PC-9 (cell line): ENCODE data around the gene CD163L1. TPM values are rescaled to one million over a fixed set of nuclear protein-coding genes. Genes with fewer than 3 reads are reported as not detected.

Source experiments
- BruUV-seq: library from RNA; stranded (reverse); fragments of 400-500 nt; replicated peaks from 2 replicates; lab custom pipeline; 2021; lab: Mats Ljungman, UMichigan
- CTCF ChIA-PET: fragments of 300-600 bp; sonication (Branson Sonifier 250); formaldehyde crosslinking; loops from one replicate; lab custom pipeline; 2022; ENCODE audit warnings: antibody characterized with exemption; lab: Charles Lee
- POLR2A ChIA-PET: fragments of 300-600 bp; sonication (Branson Sonifier 250); formaldehyde crosslinking; loops from one replicate; lab custom pipeline; 2022; ENCODE audit warnings: antibody characterized with exemption; ENCODE audit not compliant: unreplicated experiment; lab: Charles Lee
- DNase-seq, 2 experiments: peaks; one replicate each; pipeline versions ENCODE4 v3.0.0 to v3.0.0-alpha.2; 2015 to 2022; ENCODE audit warnings: mixed read lengths in 1 of 2
- H2AFZ ChIP-seq: fragments of 200-600 bp; sonication (generic); 2 replicates; pipeline ENCODE4 v1.8.1; 2017; ENCODE audit warnings: antibody characterized with exemption
- H3F3A ChIP-seq: fragments of 200-600 bp; sonication (generic); 2 replicates; pipeline ENCODE4 v1.8.1; 2017; ENCODE audit warnings: antibody characterized with exemption, mild to moderate bottlenecking, low read depth; ENCODE audit not compliant: insufficient read depth
- H3K27ac ChIP-seq: fragments of 200-600 bp; sonication (generic); 2 replicates; pipeline ENCODE4 v1.6.1; 2016; ENCODE audit warnings: mixed run types
- H3K27me3 ChIP-seq: fragments of 200-600 bp; sonication (generic); 2 replicates; pipeline ENCODE4 v1.6.1; 2016; ENCODE audit warnings: low read depth, mixed run types; ENCODE audit not compliant: insufficient read depth
- H3K36me3 ChIP-seq: fragments of 200-600 bp; sonication (generic); 2 replicates; pipeline ENCODE4 v1.6.1; 2016; ENCODE audit warnings: low read depth, mixed run types
- H3K4me1 ChIP-seq: fragments of 200-600 bp; sonication (generic); replicated peaks from 2 replicates; pipeline ENCODE4 v1.6.1; 2016; ENCODE audit warnings: mixed run types; ENCODE audit not compliant: insufficient read depth
- H3K4me2 ChIP-seq: fragments of 200-600 bp; sonication (generic); 2 replicates; pipeline ENCODE4 v1.6.1; 2017; ENCODE audit warnings: mixed run types
- H3K4me3 ChIP-seq: fragments of 200-600 bp; sonication (generic); 2 replicates; pipeline ENCODE4 v1.6.1; 2016; ENCODE audit warnings: mixed run types
- H3K79me2 ChIP-seq: fragments of 200-600 bp; sonication (generic); 2 replicates; pipeline ENCODE4 v1.6.1; 2017; ENCODE audit warnings: low read depth, mixed run types
- H3K9me2 ChIP-seq: fragments of 200-600 bp; sonication (generic); 2 replicates; pipeline ENCODE4 v1.8.1; 2017; ENCODE audit warnings: mild to moderate bottlenecking; ENCODE audit not compliant: insufficient read depth
- H3K9me3 ChIP-seq: fragments of 200-600 bp; sonication (generic); 2 replicates; pipeline ENCODE4 v1.8.1; 2016; ENCODE audit warnings: low read depth; ENCODE audit not compliant: insufficient read depth
- H4K20me1 ChIP-seq: fragments of 200-600 bp; sonication (generic); 2 replicates; pipeline ENCODE4 v1.8.1; 2017; ENCODE audit not compliant: insufficient read depth
- EZH2 ChIP-seq: fragments of 200-600 bp; sonication (generic); IDR thresholded peaks from 2 replicates; pipeline ENCODE4 v1.8.0; 2017; ENCODE audit warnings: antibody characterized with exemption, low read depth
- intact Hi-C: fragments of 100-400 bp; cut with micrococcal nuclease; formaldehyde crosslinking; loops from one replicate; pipeline ENCODE4 v1.10.0; 2022; ENCODE audit not compliant: unreplicated experiment
- total RNA-seq: library from RNA; stranded (reverse); gene quantifications from 2 replicates; pipeline ENCODE4 v1.2.3, GENCODE V29; 2021
- TF ChIP-seq, protein P1 (sequence below): fragments of 200-600 bp; sonication (generic); conservative IDR thresholded peaks from 2 replicates; pipeline ENCODE4 v1.6.1; 2017; ENCODE audit warnings: mixed run types, antibody characterized with exemption, mild to moderate bottlenecking, moderate library complexity

Gene CD163L1
- total RNA-seq, 1 experiment from 2014 or later: 69.3 TPM

DNA sequence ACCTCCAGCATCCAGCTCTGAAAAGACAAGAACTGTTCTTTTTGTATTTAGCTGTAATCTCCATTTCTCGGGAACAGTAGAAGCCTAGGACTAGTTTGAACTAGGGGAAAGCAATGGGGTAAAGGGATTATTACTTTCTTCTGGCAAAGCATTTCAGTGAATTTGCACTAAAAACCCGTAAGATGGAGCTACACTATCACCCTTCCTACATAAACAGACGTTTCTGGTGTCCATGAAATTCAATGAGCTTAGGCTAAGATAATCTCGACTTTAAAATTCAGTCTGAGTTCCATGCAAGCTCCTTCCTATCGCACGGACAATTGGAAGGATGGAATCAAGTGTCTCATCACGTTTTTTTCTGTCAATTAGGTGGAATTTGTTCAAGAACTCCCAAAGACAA is 116.0 kb downstream of the CD163L1 start:
- H3K4me3 ChIP-seq: no peak overlapping the region
- ChIA-PET POLR2A (no interaction called here), CTCF (interaction anchor here (0.6 kb wide), 1 partner anchor 124 kb away, joined by 3 read pairs; no protein-coding TSS in a partner anchor)
- no peak overlapping the region for H3K4me2 ChIP-seq
- DNase-seq: no peak
- no peaks in the 10 kb centered on the region for H3K36me3 ChIP-seq
- no peaks in the 10 kb centered on the region for H3K79me2 ChIP-seq
- intact Hi-C loops: no loop called here
- H2AFZ ChIP-seq: no peak overlapping the region
- H4K20me1 ChIP-seq: no peaks in the 10 kb centered on the region
- no peak for TF ChIP-seq EZH2
- TF ChIP-seq, protein P1, sequence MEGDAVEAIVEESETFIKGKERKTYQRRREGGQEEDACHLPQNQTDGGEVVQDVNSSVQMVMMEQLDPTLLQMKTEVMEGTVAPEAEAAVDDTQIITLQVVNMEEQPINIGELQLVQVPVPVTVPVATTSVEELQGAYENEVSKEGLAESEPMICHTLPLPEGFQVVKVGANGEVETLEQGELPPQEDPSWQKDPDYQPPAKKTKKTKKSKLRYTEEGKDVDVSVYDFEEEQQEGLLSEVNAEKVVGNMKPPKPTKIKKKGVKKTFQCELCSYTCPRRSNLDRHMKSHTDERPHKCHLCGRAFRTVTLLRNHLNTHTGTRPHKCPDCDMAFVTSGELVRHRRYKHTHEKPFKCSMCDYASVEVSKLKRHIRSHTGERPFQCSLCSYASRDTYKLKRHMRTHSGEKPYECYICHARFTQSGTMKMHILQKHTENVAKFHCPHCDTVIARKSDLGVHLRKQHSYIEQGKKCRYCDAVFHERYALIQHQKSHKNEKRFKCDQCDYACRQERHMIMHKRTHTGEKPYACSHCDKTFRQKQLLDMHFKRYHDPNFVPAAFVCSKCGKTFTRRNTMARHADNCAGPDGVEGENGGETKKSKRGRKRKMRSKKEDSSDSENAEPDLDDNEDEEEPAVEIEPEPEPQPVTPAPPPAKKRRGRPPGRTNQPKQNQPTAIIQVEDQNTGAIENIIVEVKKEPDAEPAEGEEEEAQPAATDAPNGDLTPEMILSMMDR: no peak
- H3K9me2 ChIP-seq: no peaks in the 10 kb centered on the region
- no TSS peak for BruUV-seq
- no peaks in the 10 kb centered on the region for H3K9me3 ChIP-seq
- no peak overlapping the region for H3K27ac ChIP-seq
- no peaks in the 10 kb centered on the region for H3F3A ChIP-seq
- H3K4me1 ChIP-seq: no peaks in the 10 kb centered on the region
- no peaks in the 10 kb centered on the region for H3K27me3 ChIP-seq

DNA sequence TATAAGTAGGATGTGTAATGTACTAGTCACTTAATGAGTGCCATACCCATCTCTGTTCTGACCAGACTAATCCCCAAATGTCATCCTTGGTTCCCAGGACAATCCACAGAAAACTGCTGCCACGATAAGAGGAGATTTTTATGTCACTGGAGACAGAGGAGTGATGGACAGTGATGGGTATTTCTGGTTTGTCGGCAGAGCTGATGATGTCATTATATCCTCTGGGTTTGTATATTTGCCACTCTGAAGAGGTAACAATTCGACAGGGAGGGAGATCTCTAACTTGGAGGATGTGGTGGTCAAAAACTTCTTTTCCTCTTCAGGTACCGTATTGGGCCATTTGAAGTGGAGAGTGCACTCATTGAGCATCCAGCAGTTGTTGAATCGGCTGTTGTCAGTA is 119.8 kb downstream of the CD163L1 start:
- Histone ChIP-seq H3K27ac (no peak overlapping the region), H3K36me3 (no peaks in the 10 kb centered on the region), H3K4me1 (no peaks in the 10 kb centered on the region), H2AFZ (no peak overlapping the region), H3F3A (no peaks in the 10 kb centered on the region), H3K4me2 (no peak overlapping the region), H3K27me3 (no peaks in the 10 kb centered on the region), H3K4me3 (no peak overlapping the region), H3K79me2 (no peaks in the 10 kb centered on the region), H3K9me2 (no peaks in the 10 kb centered on the region), H3K9me3 (no peaks in the 10 kb centered on the region), H4K20me1 (no peaks in the 10 kb centered on the region)
- ChIA-PET CTCF (no interaction called here), POLR2A (no interaction called here)
- DNase-seq: no peak
- BruUV-seq: no TSS peak
- TF ChIP-seq, protein P1: no peak
- TF ChIP-seq EZH2: no peak
- intact Hi-C loops: no loop called here

- CTCF ChIA-PET: no interaction called here
- no peak overlapping the region for H3K4me3 ChIP-seq
- H3K36me3 ChIP-seq: no peaks in the 10 kb centered on the region
- DNase-seq: no peak
- no peak overlapping the region for H3K4me2 ChIP-seq
- intact Hi-C loops: no loop called here
- H3K4me1 ChIP-seq: no peaks in the 10 kb centered on the region
- H3K9me2 ChIP-seq: no peaks in the 10 kb centered on the region
- no peaks in the 10 kb centered on the region for H3K79me2 ChIP-seq
- no peaks in the 10 kb centered on the region for H4K20me1 ChIP-seq
- H3K27ac ChIP-seq: no peak overlapping the region
- H3F3A ChIP-seq: no peaks in the 10 kb centered on the region
- no peaks in the 10 kb centered on the region for H3K27me3 ChIP-seq
- TF ChIP-seq, protein P1: no peak
- no peak for TF ChIP-seq EZH2
- BruUV-seq: no TSS peak
- POLR2A ChIA-PET: no interaction called here
- H2AFZ ChIP-seq: no peak overlapping the region
- no peaks in the 10 kb centered on the region for H3K9me3 ChIP-seq
These were observed 121.4 kb downstream of the CD163L1 start for GRCh38 chr12:7322599-7322998.
